ENCODE data around the gene PRKCG.
A peak's percentile ranks its signal among the peaks of the same experiment; 100 is the strongest.

Gene PRKCG

DNA sequence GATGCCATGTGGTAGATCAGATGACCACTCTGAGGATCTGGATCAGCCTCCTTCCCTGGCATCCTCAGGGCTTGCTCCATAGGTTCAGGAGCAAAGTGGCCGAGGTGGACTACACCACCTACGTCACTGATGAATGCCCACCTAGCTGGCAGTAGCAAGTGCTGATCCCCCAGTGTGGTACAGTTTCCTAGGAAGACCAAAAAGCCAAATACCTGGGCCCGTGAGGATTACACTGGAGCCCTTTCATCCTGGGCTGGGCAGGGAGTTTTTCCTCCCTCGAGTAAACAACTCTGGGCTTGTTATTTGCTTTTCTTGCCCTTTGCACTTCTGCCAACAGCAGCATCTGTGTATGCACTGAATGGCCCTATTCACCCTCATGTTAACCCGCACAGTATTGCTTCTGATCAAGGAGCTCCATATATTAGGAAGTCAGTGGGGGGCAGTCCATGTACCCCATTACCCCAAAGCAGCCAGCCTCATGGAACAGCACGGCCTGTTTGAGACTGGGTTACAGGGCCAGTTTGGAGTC lies 17.6 kb upstream of the PRKCG start:
- no peak overlapping the region for H3K4me3 ChIP-seq (ENCODE audit: low read length)
- no peak for DNase-seq (ENCODE audit: low read depth)
- no peak for TF ChIP-seq CTCF (IDR thresholded peaks at IDR 0.05; ENCODE audit: insufficient read depth, low read depth, low read length, missing control alignments)

- DNase-seq (ENCODE audit: low read depth), result no peak
- H3K4me3 ChIP-seq (ENCODE audit: low read length), result no peak overlapping the region
- no peak for TF ChIP-seq CTCF (IDR thresholded peaks at IDR 0.05; ENCODE audit: insufficient read depth, low read depth, low read length, missing control alignments)
These were observed 16.5 kb upstream of the PRKCG start for GRCh38 chr19:53865523-53865917.

- peak; percentile 54 for DNase-seq (ENCODE audit: low read depth)
- H3K4me3 ChIP-seq (ENCODE audit: low read length), result no peak overlapping the region
- no peak for TF ChIP-seq CTCF (IDR thresholded peaks at IDR 0.05; ENCODE audit: insufficient read depth, low read depth, low read length, missing control alignments)
These were observed 15.8 kb upstream of the PRKCG start for GRCh38 chr19:53865918-53866864.

DNA sequence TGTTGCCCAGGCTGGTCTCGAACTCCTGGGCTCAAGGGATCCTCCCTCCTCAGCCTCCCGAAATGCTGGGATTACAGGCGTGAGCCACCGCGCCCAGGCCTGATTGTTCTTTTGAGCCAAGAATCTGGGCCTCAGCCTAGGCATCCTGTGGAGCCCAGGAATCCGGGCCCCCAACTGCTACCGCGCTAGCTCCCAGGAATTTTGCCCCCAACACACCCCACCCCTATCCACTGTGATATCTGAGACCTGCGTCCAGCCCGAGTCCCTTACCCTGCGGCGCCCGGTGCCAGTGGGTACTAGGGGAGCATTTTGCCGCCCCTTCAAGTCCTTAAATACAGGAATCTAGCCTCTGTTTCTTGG lies 15.2 kb upstream of the PRKCG start:
- no peak for TF ChIP-seq CTCF (IDR thresholded peaks at IDR 0.05; ENCODE audit: insufficient read depth, low read depth, low read length, missing control alignments)
- no peak for DNase-seq (ENCODE audit: low read depth)
- peak overlapping the region; percentile 70 for H3K4me3 ChIP-seq (ENCODE audit: low read length)

- TF ChIP-seq CTCF (IDR thresholded peaks at IDR 0.05; ENCODE audit: insufficient read depth, low read depth, low read length, missing control alignments), result no peak
- peak within 1 kb of the TSS; percentile 70 for H3K4me3 ChIP-seq (ENCODE audit: low read length)
- DNase-seq (ENCODE audit: low read depth), result peak; percentile 96
These were observed 14.5 kb upstream of the PRKCG start, which contains the start of gene MYADM for GRCh38 chr19:53867225-53868090. Gene MYADM, plus strand, starts transcription at chr19:53867883. Its CDS starts 5,647 bp downstream, at chr19:53873530.

DNA sequence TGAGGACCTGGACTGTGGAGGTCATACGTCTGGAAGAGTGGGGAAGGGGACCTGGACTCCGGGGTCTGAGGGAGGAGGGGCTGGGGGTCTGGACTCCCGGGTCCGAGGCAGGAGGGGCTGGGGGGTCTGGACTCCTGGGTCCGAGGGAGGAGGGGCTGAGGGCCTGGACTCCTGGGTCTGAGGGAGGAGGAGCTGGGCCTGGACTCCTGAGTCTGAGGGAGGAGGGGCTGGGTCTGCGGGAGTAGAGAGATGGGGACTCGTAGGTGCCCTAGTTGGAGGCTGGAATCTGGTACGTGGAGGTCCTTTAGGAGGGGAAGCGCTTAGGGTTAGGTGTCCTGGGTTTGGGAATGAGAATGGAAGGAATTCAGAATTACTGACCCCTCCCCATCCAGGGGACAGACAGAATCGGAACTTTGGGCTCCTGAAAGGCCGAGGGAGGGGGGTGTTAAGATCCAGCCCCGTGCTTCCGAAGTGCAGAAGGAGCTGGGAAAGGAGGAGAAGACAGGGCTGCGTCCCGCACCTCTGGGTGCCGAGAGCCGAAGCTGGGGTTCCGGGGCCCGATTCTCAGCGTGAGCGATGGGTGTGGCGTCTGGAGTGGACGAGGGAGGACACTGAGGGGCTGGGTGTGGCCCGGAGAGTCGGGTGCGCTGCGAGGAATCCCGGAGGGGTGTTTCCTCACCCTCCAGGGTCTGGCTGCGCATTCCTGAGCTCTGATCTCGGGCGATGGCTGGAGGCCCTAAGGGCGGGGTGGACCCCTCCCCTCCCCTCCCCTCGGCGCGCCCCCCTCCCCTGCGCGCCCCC lies 13.7 kb upstream of the PRKCG start:
- peak; percentile 36 for DNase-seq (ENCODE audit: low read depth)
- peak overlapping the region; percentile 70 for H3K4me3 ChIP-seq (ENCODE audit: low read length)
- no peak for TF ChIP-seq CTCF (IDR thresholded peaks at IDR 0.05; ENCODE audit: insufficient read depth, low read depth, low read length, missing control alignments)
